ENCODE data around the gene MAN1C1. TPM values are rescaled to one million over a fixed set of nuclear protein-coding genes. Genes with fewer than 3 reads are reported as not detected.
A peak's percentile ranks its signal among the peaks of the same experiment; 100 is the strongest.
"Not testable (repeated sequence)": the region's sequence is repeated elsewhere in the genome, so short reads cannot be mapped to it uniquely, and the experiment has no call there.

The MAN1C1 gene
- total RNA-seq, 1 donor from 2014 or later: 5.4 TPM

DNA sequence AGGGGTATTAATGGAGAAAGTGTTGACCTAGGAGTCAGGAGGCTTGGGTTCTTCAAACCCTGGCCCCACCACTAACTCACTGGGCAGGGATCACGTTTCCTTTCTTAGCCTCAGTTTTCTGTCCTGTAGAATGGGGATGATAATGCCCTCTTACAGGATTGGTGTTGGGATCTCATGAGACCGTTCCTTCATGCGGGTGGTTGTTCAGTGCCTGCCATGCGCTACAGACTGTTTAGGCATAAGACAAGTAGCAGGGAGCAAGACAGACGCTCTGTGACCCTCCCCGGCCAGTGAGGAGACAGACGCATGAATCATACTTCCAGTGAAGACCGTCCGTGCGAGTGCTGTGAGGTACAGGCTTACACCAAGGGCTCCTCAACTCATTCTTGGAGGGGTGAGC, 81.7 kb downstream of the MAN1C1 start:
- Mint-ChIP-seq H3K4me1 (ENCODE audit: low read depth, unreplicated experiment) (peaks cover 31% of the 10 kb centered on the region), H3K27me3 (ENCODE audit: unreplicated experiment) (peaks cover 6% of the 10 kb centered on the region), H3K36me3 (ENCODE audit: unreplicated experiment) (no peaks in the 10 kb centered on the region), H3K9me3 (ENCODE audit: unreplicated experiment) (no peaks in the 10 kb centered on the region), H3K4me3 (ENCODE audit: unreplicated experiment) (peak overlapping the region; percentile 46), H3K27ac (ENCODE audit: unreplicated experiment) (no peak overlapping the region)
- TF ChIP-seq, protein P1, sequence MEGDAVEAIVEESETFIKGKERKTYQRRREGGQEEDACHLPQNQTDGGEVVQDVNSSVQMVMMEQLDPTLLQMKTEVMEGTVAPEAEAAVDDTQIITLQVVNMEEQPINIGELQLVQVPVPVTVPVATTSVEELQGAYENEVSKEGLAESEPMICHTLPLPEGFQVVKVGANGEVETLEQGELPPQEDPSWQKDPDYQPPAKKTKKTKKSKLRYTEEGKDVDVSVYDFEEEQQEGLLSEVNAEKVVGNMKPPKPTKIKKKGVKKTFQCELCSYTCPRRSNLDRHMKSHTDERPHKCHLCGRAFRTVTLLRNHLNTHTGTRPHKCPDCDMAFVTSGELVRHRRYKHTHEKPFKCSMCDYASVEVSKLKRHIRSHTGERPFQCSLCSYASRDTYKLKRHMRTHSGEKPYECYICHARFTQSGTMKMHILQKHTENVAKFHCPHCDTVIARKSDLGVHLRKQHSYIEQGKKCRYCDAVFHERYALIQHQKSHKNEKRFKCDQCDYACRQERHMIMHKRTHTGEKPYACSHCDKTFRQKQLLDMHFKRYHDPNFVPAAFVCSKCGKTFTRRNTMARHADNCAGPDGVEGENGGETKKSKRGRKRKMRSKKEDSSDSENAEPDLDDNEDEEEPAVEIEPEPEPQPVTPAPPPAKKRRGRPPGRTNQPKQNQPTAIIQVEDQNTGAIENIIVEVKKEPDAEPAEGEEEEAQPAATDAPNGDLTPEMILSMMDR (IDR thresholded peaks at IDR 0.05; ENCODE audit: partially characterized antibody, unreplicated experiment): no peak
- DNase-seq: no peak

DNA sequence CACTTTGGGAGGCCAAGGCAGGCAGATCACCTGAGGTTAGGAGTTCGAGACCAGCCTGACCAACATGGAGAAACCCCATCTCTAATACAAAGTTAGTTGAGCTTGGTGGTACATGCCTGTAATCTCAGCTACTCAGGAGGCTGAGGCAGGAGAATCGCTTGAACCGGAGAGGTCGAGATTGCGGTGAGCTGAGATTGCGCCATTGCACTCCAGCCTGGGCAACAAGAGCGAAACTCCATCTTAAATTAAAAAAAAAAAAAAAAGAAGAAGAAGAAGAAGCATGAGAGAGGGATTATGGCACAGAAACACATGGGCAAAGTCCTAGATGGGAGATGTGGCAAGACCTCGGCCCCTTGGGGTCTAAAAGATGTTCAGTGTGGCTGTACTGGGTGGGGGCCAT, 82.5 kb downstream of the MAN1C1 start:
- H3K36me3 Mint-ChIP-seq (ENCODE audit: unreplicated experiment); H3K4me3 Mint-ChIP-seq (ENCODE audit: unreplicated experiment); H3K27me3 Mint-ChIP-seq (ENCODE audit: unreplicated experiment); H3K9me3 Mint-ChIP-seq (ENCODE audit: unreplicated experiment); DNase-seq: not testable (repeated sequence)
- peak overlapping the region; percentile 92 for H3K27ac Mint-ChIP-seq (ENCODE audit: unreplicated experiment)
- H3K4me1 Mint-ChIP-seq (ENCODE audit: low read depth, unreplicated experiment): peaks cover 33% of the 10 kb centered on the region

DNA sequence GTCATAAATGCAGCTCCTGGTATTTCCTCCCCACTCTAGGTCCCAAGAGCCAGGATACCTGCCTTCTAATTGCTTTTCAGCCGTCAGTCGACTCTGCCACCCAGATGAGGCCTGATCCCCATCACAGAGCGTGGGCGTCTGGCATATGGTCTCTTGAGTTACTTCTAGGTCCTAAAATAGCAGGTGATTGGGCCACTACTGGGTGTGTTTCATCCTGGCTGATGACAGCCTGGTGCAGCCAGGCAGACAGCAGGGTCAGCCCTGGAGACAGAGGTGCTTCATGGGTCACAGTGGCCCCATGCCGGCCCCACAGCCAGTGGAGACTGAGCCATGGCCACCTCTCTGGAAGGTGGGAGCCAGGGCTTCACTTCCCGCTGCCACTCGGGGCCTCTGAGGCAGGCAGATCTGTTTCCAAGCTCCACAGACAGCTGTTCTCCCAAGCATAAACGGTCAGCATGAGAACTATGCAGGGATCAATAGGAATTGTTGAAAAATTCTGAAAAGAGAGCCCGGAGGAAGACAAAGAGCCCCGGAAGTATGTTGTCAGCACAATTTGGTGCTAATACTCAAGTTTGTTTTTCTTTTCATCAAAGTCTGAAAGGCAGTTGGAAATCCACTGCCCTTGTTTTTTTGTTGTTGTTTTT, 83.0 kb downstream of the MAN1C1 start:
- H3K9me3 Mint-ChIP-seq (ENCODE audit: unreplicated experiment): no peaks in the 10 kb centered on the region
- no peak for DNase-seq
- peaks cover 34% of the 10 kb centered on the region for H3K4me1 Mint-ChIP-seq (ENCODE audit: low read depth, unreplicated experiment)
- H3K27me3 Mint-ChIP-seq (ENCODE audit: unreplicated experiment): peaks cover 6% of the 10 kb centered on the region
- no peaks in the 10 kb centered on the region for H3K36me3 Mint-ChIP-seq (ENCODE audit: unreplicated experiment)
- H3K27ac Mint-ChIP-seq (ENCODE audit: unreplicated experiment): peak overlapping the region; percentile 92
- TF ChIP-seq, protein P1 (IDR thresholded peaks at IDR 0.05; ENCODE audit: partially characterized antibody, unreplicated experiment): no peak
- peak overlapping the region; percentile 23 for H3K4me3 Mint-ChIP-seq (ENCODE audit: unreplicated experiment)

DNA sequence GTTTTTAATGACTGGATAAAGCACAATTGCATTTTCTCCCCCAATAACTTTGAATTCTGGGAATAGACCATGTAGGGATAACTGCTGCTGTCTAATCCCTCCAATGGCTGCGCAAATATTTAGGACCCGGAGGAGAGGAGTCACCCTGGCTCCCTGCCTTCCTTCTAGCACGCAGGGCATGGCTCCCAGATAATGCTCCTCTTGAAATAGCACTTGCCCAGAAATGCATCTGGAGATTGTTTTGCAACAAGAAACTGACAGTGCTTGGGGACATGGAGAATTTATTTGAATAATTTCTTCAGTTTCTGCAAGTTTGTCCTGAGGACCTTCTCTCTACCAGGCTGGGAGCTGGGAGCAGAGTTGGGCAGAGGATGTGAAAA, 83.5 kb downstream of the MAN1C1 start:
- Mint-ChIP-seq H3K4me3 (ENCODE audit: unreplicated experiment) (peak overlapping the region; percentile 23), H3K27ac (ENCODE audit: unreplicated experiment) (peak overlapping the region; percentile 92), H3K9me3 (ENCODE audit: unreplicated experiment) (no peaks in the 10 kb centered on the region), H3K27me3 (ENCODE audit: unreplicated experiment) (peaks cover 6% of the 10 kb centered on the region), H3K4me1 (ENCODE audit: low read depth, unreplicated experiment) (peaks cover 35% of the 10 kb centered on the region), H3K36me3 (ENCODE audit: unreplicated experiment) (no peaks in the 10 kb centered on the region)
- TF ChIP-seq, protein P1 (IDR thresholded peaks at IDR 0.05; ENCODE audit: partially characterized antibody, unreplicated experiment): no peak
- no peak for DNase-seq

DNA sequence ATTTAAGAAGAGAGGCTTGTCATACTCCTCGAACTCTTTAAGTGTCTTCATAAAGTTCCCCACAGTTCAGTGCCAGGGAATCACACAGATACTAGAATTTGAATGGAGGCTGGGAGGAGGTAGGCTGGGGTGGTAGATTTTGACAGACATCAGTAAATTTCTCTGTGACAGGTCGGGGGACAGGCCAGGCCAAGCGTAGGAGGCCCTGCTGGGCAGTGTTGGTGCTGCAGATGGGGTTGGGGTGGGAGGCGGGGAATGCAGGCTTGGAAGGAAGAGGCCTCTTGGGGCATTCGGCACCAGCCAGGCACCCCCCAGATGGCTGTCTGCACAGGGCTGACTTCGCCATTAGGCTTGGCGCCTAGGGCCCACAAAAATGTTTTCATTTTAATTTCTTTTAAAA, 84.0 kb downstream of the MAN1C1 start:
- H3K27me3 Mint-ChIP-seq (ENCODE audit: unreplicated experiment): peaks cover 6% of the 10 kb centered on the region
- DNase-seq: peak; percentile 73
- H3K36me3 Mint-ChIP-seq (ENCODE audit: unreplicated experiment): no peaks in the 10 kb centered on the region
- TF ChIP-seq, protein P1 (IDR thresholded peaks at IDR 0.05; ENCODE audit: partially characterized antibody, unreplicated experiment): peak; percentile 31
- H3K4me3 Mint-ChIP-seq (ENCODE audit: unreplicated experiment): peak overlapping the region; percentile 34
- peak overlapping the region; percentile 76 for H3K27ac Mint-ChIP-seq (ENCODE audit: unreplicated experiment)
- no peaks in the 10 kb centered on the region for H3K9me3 Mint-ChIP-seq (ENCODE audit: unreplicated experiment)
- peaks cover 35% of the 10 kb centered on the region for H3K4me1 Mint-ChIP-seq (ENCODE audit: low read depth, unreplicated experiment)
